ENCODE results near the gene MSRB1.

The MSRB1 gene

DNA sequence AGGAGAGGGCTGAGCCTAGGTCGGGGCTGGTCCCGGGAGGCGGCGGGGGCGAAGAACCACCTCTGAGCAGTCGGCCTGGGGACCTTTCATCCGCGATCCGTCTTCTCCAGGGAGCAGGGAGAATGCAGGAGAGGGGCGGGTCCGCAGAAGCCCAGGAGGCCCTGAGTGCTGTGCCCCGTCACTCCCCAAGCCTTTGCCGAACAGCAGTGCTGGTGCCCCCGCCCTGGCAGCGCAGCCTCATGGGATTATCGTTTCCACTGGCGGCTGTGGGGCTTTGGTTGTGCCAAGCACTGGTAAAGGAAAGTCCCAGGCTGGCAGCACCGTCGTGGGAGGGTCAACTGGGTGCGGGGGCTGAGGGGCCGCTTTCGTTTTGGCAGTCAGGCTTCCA lies 29.5 kb upstream of the MSRB1 start:
- Histone ChIP-seq H3K36me3 (ENCODE audit: low read length) (no peaks in the 10 kb centered on the region), H3K4me3 (ENCODE audit: insufficient read depth, low read length, poor library complexity, severe bottlenecking) (peak overlapping the region; percentile 99), H2AFZ (ENCODE audit: low read depth, low read length, severe bottlenecking) (no peak overlapping the region), H3K27me3 (ENCODE audit: low read length) (no peaks in the 10 kb centered on the region), H3K9me2 (replicated peaks; ENCODE audit: insufficient read depth, low read length) (no peaks in the 10 kb centered on the region), H3K79me2 (ENCODE audit: insufficient read depth, low read length) (peaks cover 22% of the 10 kb centered on the region), H4K20me1 (ENCODE audit: low read depth, low read length) (no peaks in the 10 kb centered on the region; the same call in 1 of the 2 replicates), H3F3A (ENCODE audit: insufficient read depth) (peaks cover 5% of the 10 kb centered on the region; the same call in 1 of the 2 replicates), H3K9me3 (ENCODE audit: insufficient read depth, low read length) (no peaks in the 10 kb centered on the region), H3K9ac (ENCODE audit: low read length) (peak overlapping the region; percentile 99), H3K4me2 (ENCODE audit: low read depth, low read length, poor library complexity, severe bottlenecking) (peak overlapping the region; percentile 95), H3K27ac (ENCODE audit: low read depth, low read length) (no peak overlapping the region)
- no peak for TF ChIP-seq EZH2phosphoT487 (conservative IDR thresholded peaks at IDR 0.05; ENCODE audit: low read length)
- TF ChIP-seq, protein P1, sequence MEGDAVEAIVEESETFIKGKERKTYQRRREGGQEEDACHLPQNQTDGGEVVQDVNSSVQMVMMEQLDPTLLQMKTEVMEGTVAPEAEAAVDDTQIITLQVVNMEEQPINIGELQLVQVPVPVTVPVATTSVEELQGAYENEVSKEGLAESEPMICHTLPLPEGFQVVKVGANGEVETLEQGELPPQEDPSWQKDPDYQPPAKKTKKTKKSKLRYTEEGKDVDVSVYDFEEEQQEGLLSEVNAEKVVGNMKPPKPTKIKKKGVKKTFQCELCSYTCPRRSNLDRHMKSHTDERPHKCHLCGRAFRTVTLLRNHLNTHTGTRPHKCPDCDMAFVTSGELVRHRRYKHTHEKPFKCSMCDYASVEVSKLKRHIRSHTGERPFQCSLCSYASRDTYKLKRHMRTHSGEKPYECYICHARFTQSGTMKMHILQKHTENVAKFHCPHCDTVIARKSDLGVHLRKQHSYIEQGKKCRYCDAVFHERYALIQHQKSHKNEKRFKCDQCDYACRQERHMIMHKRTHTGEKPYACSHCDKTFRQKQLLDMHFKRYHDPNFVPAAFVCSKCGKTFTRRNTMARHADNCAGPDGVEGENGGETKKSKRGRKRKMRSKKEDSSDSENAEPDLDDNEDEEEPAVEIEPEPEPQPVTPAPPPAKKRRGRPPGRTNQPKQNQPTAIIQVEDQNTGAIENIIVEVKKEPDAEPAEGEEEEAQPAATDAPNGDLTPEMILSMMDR (IDR thresholded peaks at IDR 0.05; ENCODE audit: insufficient read depth, low read length, poor library complexity, severe bottlenecking): no peak

DNA sequence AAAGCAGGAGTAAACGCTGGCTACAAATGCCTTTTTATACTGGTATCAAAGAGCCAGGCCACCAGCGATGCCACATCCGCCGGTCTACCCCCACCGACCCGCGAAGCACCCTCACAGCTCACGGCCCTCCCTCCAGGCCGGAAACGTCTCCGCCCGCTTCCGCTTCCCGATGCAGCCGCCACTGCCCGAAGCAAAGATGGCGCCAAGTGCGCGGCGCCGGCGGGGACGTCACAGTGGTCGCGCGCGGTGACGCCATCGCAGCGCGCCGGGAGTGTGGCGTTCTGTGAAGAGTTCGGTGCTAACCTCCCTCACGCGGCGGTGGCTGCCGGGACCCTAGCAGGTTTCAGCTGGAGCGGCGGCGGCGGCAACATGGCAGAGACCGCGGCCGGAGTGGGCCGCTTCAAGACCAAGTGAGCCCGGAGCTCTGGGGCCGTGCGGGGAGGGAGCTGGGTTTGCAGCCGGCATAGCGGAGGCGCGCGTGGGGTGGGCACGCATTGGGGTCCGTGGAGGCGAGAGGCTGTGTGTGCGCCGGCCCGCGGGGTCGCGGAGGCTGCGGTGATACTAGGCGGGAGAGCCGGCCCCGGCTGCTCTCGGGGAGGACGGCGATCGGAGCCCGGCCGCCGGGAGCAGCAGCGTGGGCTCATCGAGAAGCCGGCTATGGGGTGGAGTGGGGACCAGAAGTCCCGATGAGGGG lies 28.9 kb upstream of the MSRB1 start, which contains the start of gene TBL3:
TSS of gene TBL3 (plus strand) at position 258 of the 694 bp plus-strand sequence. CDS start at position 370, 112 bp downstream.
- H3K9me2 ChIP-seq (replicated peaks; ENCODE audit: insufficient read depth, low read length): no peaks in the 10 kb centered on the region
- H3F3A ChIP-seq (ENCODE audit: insufficient read depth): peaks cover 5% of the 10 kb centered on the region; the same call in 1 of the 2 replicates
- no peaks in the 10 kb centered on the region for H3K27me3 ChIP-seq (ENCODE audit: low read length)
- H2AFZ ChIP-seq (ENCODE audit: low read depth, low read length, severe bottlenecking): peak within 1 kb of the TSS; percentile 83
- peaks cover 22% of the 10 kb centered on the region for H3K79me2 ChIP-seq (ENCODE audit: insufficient read depth, low read length)
- no peaks in the 10 kb centered on the region; the same call in 1 of the 2 replicates for H4K20me1 ChIP-seq (ENCODE audit: low read depth, low read length)
- H3K27ac ChIP-seq (ENCODE audit: low read depth, low read length): peak within 1 kb of the TSS; percentile 69
- H3K4me2 ChIP-seq (ENCODE audit: low read depth, low read length, poor library complexity, severe bottlenecking): peak within 1 kb of the TSS; percentile 95
- TF ChIP-seq EZH2phosphoT487 (conservative IDR thresholded peaks at IDR 0.05; ENCODE audit: low read length): no peak
- TF ChIP-seq, protein P1 (IDR thresholded peaks at IDR 0.05; ENCODE audit: insufficient read depth, low read length, poor library complexity, severe bottlenecking): no peak
- peak within 1 kb of the TSS; percentile 99 for H3K9ac ChIP-seq (ENCODE audit: low read length)
- peak within 1 kb of the TSS; percentile 99 for H3K4me3 ChIP-seq (ENCODE audit: insufficient read depth, low read length, poor library complexity, severe bottlenecking)
- no peaks in the 10 kb centered on the region for H3K9me3 ChIP-seq (ENCODE audit: insufficient read depth, low read length)
- H3K36me3 ChIP-seq (ENCODE audit: low read length): no peaks in the 10 kb centered on the region

DNA sequence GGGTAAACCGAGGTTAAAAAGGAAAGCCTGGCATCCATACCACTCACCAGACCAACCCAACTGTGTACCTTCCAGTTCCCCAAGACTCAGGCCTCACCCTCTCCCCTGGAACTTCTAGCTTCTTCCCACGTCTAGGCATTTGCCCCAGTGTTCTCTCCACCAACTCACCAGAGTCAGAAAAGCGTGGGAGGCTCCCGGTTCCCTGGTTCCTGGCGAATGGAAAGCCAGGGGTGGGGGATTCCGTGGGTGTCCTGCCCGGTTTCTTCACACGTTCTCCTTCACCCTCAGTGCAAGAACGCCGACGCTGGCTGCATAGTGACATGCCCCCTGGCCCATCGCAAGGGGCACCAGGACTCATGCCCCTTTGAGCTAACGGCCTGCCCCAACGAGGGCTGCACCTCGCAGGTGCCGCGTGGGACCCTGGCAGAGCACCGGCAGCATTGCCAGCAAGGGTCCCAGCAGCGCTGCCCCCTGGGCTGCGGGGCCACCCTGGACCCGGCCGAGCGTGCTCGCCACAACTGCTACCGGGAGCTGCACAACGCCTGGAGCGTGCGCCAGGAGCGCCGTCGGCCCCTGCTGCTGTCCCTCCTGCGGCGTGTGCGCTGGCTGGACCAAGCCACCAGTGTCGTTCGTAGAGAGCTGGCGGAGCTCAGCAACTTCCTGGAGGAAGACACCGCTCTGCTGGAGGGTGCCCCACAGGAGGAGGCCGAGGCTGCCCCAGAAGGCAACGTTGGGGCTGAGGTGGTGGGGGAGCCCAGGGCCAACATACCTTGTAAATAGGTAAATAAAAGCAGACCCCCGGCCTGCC lies 25.4 kb upstream of the MSRB1 start:
- Histone ChIP-seq H3K36me3 (ENCODE audit: low read length) (peaks cover 8% of the 10 kb centered on the region), H3K4me2 (ENCODE audit: low read depth, low read length, poor library complexity, severe bottlenecking) (no peak overlapping the region), H3K9ac (ENCODE audit: low read length) (no peak overlapping the region), H3K27me3 (ENCODE audit: low read length) (no peaks in the 10 kb centered on the region), H3F3A (ENCODE audit: insufficient read depth) (peaks cover 17% of the 10 kb centered on the region), H3K9me2 (replicated peaks; ENCODE audit: insufficient read depth, low read length) (no peaks in the 10 kb centered on the region), H3K9me3 (ENCODE audit: insufficient read depth, low read length) (no peaks in the 10 kb centered on the region), H2AFZ (ENCODE audit: low read depth, low read length, severe bottlenecking) (no peak overlapping the region), H3K27ac (ENCODE audit: low read depth, low read length) (no peak overlapping the region), H3K4me3 (ENCODE audit: insufficient read depth, low read length, poor library complexity, severe bottlenecking) (no peak overlapping the region), H3K79me2 (ENCODE audit: insufficient read depth, low read length) (peaks cover 39% of the 10 kb centered on the region), H4K20me1 (ENCODE audit: low read depth, low read length) (no peaks in the 10 kb centered on the region; the same call in 1 of the 2 replicates)
- no peak for TF ChIP-seq EZH2phosphoT487 (conservative IDR thresholded peaks at IDR 0.05; ENCODE audit: low read length)
- TF ChIP-seq, protein P1 (IDR thresholded peaks at IDR 0.05; ENCODE audit: insufficient read depth, low read length, poor library complexity, severe bottlenecking): no peak
